ENCODE data around the gene MDM2.

DNA sequence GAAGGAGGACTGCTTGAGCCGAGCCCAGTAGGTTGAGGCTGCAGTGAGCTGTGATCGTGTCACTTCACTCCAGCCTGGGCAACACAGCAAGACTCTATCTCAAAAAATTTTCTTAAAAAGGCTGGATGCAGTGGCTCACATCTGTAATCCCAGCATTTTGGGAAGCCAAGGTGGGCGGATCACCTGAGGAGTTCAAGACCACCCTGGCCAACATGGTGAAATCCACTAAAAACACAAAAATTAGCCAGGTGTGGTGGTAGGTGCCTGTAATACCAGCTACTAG is 17.1 kb upstream of the MDM2 start:
- TF ChIP-seq, protein P1, sequence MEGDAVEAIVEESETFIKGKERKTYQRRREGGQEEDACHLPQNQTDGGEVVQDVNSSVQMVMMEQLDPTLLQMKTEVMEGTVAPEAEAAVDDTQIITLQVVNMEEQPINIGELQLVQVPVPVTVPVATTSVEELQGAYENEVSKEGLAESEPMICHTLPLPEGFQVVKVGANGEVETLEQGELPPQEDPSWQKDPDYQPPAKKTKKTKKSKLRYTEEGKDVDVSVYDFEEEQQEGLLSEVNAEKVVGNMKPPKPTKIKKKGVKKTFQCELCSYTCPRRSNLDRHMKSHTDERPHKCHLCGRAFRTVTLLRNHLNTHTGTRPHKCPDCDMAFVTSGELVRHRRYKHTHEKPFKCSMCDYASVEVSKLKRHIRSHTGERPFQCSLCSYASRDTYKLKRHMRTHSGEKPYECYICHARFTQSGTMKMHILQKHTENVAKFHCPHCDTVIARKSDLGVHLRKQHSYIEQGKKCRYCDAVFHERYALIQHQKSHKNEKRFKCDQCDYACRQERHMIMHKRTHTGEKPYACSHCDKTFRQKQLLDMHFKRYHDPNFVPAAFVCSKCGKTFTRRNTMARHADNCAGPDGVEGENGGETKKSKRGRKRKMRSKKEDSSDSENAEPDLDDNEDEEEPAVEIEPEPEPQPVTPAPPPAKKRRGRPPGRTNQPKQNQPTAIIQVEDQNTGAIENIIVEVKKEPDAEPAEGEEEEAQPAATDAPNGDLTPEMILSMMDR (IDR thresholded peaks at IDR 0.05) = no peak
- TF ChIP-seq ZNF302 (CRISPR knock-in tag; IDR thresholded peaks at IDR 0.05) = no peak
- no peak for TF ChIP-seq CBX2 (IDR thresholded peaks at IDR 0.05; ENCODE audit: borderline replicate concordance, low read depth)
- TF ChIP-seq EP300 (IDR thresholded peaks at IDR 0.05) = no peak
- no peak for TF ChIP-seq NPAS2 (CRISPR knock-in tag; IDR thresholded peaks at IDR 0.05; ENCODE audit: borderline replicate concordance)
- TF ChIP-seq, protein P2, sequence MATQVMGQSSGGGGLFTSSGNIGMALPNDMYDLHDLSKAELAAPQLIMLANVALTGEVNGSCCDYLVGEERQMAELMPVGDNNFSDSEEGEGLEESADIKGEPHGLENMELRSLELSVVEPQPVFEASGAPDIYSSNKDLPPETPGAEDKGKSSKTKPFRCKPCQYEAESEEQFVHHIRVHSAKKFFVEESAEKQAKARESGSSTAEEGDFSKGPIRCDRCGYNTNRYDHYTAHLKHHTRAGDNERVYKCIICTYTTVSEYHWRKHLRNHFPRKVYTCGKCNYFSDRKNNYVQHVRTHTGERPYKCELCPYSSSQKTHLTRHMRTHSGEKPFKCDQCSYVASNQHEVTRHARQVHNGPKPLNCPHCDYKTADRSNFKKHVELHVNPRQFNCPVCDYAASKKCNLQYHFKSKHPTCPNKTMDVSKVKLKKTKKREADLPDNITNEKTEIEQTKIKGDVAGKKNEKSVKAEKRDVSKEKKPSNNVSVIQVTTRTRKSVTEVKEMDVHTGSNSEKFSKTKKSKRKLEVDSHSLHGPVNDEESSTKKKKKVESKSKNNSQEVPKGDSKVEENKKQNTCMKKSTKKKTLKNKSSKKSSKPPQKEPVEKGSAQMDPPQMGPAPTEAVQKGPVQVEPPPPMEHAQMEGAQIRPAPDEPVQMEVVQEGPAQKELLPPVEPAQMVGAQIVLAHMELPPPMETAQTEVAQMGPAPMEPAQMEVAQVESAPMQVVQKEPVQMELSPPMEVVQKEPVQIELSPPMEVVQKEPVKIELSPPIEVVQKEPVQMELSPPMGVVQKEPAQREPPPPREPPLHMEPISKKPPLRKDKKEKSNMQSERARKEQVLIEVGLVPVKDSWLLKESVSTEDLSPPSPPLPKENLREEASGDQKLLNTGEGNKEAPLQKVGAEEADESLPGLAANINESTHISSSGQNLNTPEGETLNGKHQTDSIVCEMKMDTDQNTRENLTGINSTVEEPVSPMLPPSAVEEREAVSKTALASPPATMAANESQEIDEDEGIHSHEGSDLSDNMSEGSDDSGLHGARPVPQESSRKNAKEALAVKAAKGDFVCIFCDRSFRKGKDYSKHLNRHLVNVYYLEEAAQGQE (IDR thresholded peaks at IDR 0.05) = no peak
- TF ChIP-seq CEBPB (IDR thresholded peaks at IDR 0.05) = no peak
- TF ChIP-seq POLR2A (IDR thresholded peaks at IDR 0.05; ENCODE audit: low read length) = no peak
